IPS-NIHi11 (cell line): ENCODE data around the gene MTMR4.
"Not testable (repeated sequence)": the region's sequence is repeated elsewhere in the genome, so short reads cannot be mapped to it uniquely, and the experiment has no call there.

ENCODE experiments used
- DNase-seq: peaks from one replicate; pipeline ENCODE4 v3.0.0; 2012; ENCODE audit warnings: mixed read lengths, low spot score

MTMR4 gene

GRCh38 chr17:58492238-58493121, 22.0 kb downstream of the MTMR4 start:
- DNase-seq = no peak

- DNase-seq = no peak
These were observed 22.9 kb downstream of the MTMR4 start for GRCh38 chr17:58491510-58492045.

GRCh38 chr17:58488428-58488890, 26.0 kb downstream of the MTMR4 start:
- no peak for DNase-seq

GRCh38 chr17:58487589-58488427, 26.6 kb downstream of the MTMR4 start, which contains the start of gene HSF5:
Gene HSF5, minus strand, starts transcription at chr17:58488408. Its CDS starts 134 bp downstream, at chr17:58488274.
- DNase-seq = peak; percentile 46

- no peak for DNase-seq
These were observed 29.8 kb downstream of the MTMR4 start for GRCh38 chr17:58484600-58484999.

GRCh38 chr17:58481798-58482197, 32.6 kb downstream of the MTMR4 start:
- not testable (repeated sequence) for DNase-seq

GRCh38 chr17:58480090-58480489, 34.3 kb downstream of the MTMR4 start:
- no peak for DNase-seq

GRCh38 chr17:58476812-58477211, 37.6 kb downstream of the MTMR4 start:
- no peak for DNase-seq

- no peak for DNase-seq
These were observed 38.5 kb downstream of the MTMR4 start for GRCh38 chr17:58475985-58476384.

GRCh38 chr17:58470356-58470755, 44.1 kb downstream of the MTMR4 start:
- no peak for DNase-seq

GRCh38 chr17:58468944-58469343, 45.5 kb downstream of the MTMR4 start:
- DNase-seq = no peak

- no peak for DNase-seq
These were observed 58.9 kb downstream of the MTMR4 start for GRCh38 chr17:58455491-58455890.

GRCh38 chr17:58452738-58453137, 61.7 kb downstream of the MTMR4 start:
- no peak for DNase-seq

- DNase-seq = peak; percentile 73
These were observed 67.1 kb downstream of the MTMR4 start for GRCh38 chr17:58447039-58447975.

GRCh38 chr17:58446086-58446485, 68.4 kb downstream of the MTMR4 start:
- DNase-seq = no peak
